ENCODE results near the gene INHBA. TPM values are rescaled to one million over a fixed set of nuclear protein-coding genes. Genes with fewer than 3 reads are reported as not detected.
A peak's percentile ranks its signal among the peaks of the same experiment; 100 is the strongest.

Gene INHBA
- total RNA-seq, 1 experiment from 2014 or later: 1.7 TPM

DNA sequence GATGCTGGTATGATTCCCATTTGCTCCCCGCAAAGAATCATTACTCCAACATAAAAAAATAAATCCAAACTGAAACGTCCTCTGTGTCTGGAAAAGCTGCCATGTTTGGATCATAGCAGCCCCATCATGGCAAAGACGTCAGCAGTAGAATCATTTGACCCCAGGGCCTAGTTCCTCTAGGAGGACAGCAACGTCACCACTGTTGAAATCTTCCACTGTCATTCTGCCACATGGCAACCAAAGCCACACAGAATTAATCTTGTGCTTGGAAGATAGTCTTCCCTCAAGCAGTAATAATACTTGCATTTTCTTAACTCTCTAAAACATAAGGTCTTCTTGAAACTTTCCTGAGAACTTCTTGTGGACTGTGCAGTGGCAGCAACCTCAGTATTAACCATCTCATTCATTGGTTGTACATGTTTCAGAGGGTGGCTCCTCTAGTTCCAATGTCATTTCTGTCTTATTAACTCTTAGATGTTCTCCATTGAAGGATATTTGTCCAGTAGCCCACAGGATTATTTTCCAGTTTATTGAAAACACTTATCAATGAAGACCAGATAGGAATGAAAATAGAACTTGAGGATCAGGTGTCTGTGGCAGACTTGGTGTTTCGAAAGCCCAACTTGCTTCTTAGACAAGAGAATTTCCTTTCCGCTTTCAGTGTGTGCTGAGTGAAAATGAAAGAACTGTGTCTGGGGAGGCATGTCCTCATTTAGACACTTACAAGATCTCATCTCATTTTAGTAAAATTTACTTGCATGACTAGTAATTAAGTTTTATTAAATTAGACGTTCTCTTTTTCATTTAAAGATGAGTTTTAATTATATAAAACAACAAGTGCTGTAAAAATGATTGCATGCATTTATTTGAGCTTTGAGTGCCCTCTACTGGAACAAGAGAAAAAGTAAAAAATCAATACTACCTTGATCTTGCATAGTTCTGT lies 28.9 kb upstream of the INHBA start:
- H3K4me1 Mint-ChIP-seq: peaks cover 12 to 17% of the 10 kb centered on the region in 2 experiments
- no peak overlapping the region for H3K56ac ChIP-seq (ENCODE audit: insufficient read length, low read depth, low read length)
- TF ChIP-seq, protein P1, sequence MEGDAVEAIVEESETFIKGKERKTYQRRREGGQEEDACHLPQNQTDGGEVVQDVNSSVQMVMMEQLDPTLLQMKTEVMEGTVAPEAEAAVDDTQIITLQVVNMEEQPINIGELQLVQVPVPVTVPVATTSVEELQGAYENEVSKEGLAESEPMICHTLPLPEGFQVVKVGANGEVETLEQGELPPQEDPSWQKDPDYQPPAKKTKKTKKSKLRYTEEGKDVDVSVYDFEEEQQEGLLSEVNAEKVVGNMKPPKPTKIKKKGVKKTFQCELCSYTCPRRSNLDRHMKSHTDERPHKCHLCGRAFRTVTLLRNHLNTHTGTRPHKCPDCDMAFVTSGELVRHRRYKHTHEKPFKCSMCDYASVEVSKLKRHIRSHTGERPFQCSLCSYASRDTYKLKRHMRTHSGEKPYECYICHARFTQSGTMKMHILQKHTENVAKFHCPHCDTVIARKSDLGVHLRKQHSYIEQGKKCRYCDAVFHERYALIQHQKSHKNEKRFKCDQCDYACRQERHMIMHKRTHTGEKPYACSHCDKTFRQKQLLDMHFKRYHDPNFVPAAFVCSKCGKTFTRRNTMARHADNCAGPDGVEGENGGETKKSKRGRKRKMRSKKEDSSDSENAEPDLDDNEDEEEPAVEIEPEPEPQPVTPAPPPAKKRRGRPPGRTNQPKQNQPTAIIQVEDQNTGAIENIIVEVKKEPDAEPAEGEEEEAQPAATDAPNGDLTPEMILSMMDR (conservative IDR thresholded peaks at IDR 0.05): peak; percentile 75
- no peak overlapping the region for H2BK120ac ChIP-seq (ENCODE audit: low read depth, low read length, poor library complexity, severe bottlenecking)
- no peak for DNase-seq
- H3K4me3 Mint-ChIP-seq: no peak overlapping the region
- H3K4ac ChIP-seq (ENCODE audit: low read depth, low read length): no peak overlapping the region
- no peak overlapping the region for H3K9ac ChIP-seq (ENCODE audit: extremely low read depth, insufficient read length, low read length)
- H2AFZ ChIP-seq (ENCODE audit: low read length): no peak overlapping the region
- no peak overlapping the region for H3K27ac ChIP-seq (ENCODE audit: insufficient read length, low read depth, low read length)
- no CpG with 5 or more reads among the region's 7 CpGs for WGBS (ENCODE audit: extremely low coverage, insufficient read length, low lambda C conversion rate)
- H3K9me3 ChIP-seq (ENCODE audit: control insufficient read depth, low read depth, low read length): no peaks in the 10 kb centered on the region
- no peaks in the 10 kb centered on the region for H4K20me1 ChIP-seq (ENCODE audit: control insufficient read depth, insufficient read depth, insufficient read length)
- no peaks in the 10 kb centered on the region for H3K36me3 Mint-ChIP-seq (ENCODE audit: insufficient read depth in 1 of 3, low read depth in 3 of 3)
- no peaks in the 10 kb centered on the region; the same call in 1 of the 2 replicates for H3K27me3 Mint-ChIP-seq (ENCODE audit: low read depth)
- H2AK5ac ChIP-seq (ENCODE audit: insufficient read length, low read length): no peak overlapping the region
- no peak overlapping the region for H4K91ac ChIP-seq (ENCODE audit: insufficient read length, low read depth, low read length)
- H3K23ac ChIP-seq (ENCODE audit: insufficient read length, low read depth, low read length): no peak overlapping the region
- no peak overlapping the region for H4K5ac ChIP-seq (ENCODE audit: insufficient read length, low read depth, low read length)
- H2BK5ac ChIP-seq (ENCODE audit: insufficient read length, low read length): no peak overlapping the region
- no peaks in the 10 kb centered on the region for H3K4me1 ChIP-seq (ENCODE audit: insufficient read depth, low read length)
- H2BK20ac ChIP-seq (ENCODE audit: low read depth, low read length, poor library complexity, severe bottlenecking): no peak overlapping the region
- no peak overlapping the region for H2BK12ac ChIP-seq (ENCODE audit: insufficient read length, low read depth, low read length)
- H3K23me2 ChIP-seq (ENCODE audit: insufficient read length, low read depth, low read length, poor library complexity, severe bottlenecking): no peaks in the 10 kb centered on the region
- no peak overlapping the region for H3K14ac ChIP-seq (ENCODE audit: insufficient read depth, low read length)
- H4K8ac ChIP-seq (replicated peaks; ENCODE audit: insufficient read length, low read depth, low read length): no peak overlapping the region
- H3K79me2 ChIP-seq (ENCODE audit: insufficient read depth, low read length): no peaks in the 10 kb centered on the region
- no peaks in the 10 kb centered on the region for H3K79me1 ChIP-seq (ENCODE audit: insufficient read depth, low read depth, low read length, poor library complexity, severe bottlenecking)
- no peak overlapping the region for H2BK15ac ChIP-seq (ENCODE audit: low read depth, low read length)
- no peaks in the 10 kb centered on the region for H3K9me3 Mint-ChIP-seq
- H3K4me2 ChIP-seq (ENCODE audit: insufficient read depth, insufficient read length, low read length): no peak overlapping the region
- no peak overlapping the region for H3T11ph ChIP-seq (ENCODE audit: low read length)
- H3K27ac Mint-ChIP-seq: no peak overlapping the region
- no peak overlapping the region for H3K18ac ChIP-seq (ENCODE audit: insufficient read length, low read depth, low read length)
- no peaks in the 10 kb centered on the region for H3K27me3 ChIP-seq (ENCODE audit: insufficient read depth, low read length)
